H7 (cell line): ENCODE data around the gene KIF3B. TPM values are rescaled to one million over a fixed set of nuclear protein-coding genes. Genes with fewer than 3 reads are reported as not detected.
A peak's percentile ranks its signal among the peaks of the same experiment; 100 is the strongest.
"Not testable (repeated sequence)": the region's sequence is repeated elsewhere in the genome, so short reads cannot be mapped to it uniquely, and the experiment has no call there.

Experiments
- DNase-seq: peaks from one replicate; pipeline ENCODE4 v3.0.0; 2012
- H3K27me3 ChIP-seq: 2 replicates; pipeline ENCODE4 v1.6.0; 2011; ENCODE audit warnings: mild to moderate bottlenecking, low read length; ENCODE audit not compliant: control insufficient read depth, insufficient read depth
- H3K36me3 ChIP-seq: replicated peaks from 2 replicates; pipeline ENCODE4 v1.5.1; 2011; ENCODE audit warnings: low read length; ENCODE audit not compliant: control insufficient read depth, insufficient read depth
- H3K4me3 ChIP-seq: 2 replicates; pipeline ENCODE4 v1.5.1; 2011; ENCODE audit warnings: low read depth, mild to moderate bottlenecking, control low read depth, low read length, moderate library complexity; ENCODE audit not compliant: insufficient read depth
- total RNA-seq: library from RNA; depleted of rRNA; stranded (reverse); fragments of >200 nt; shearing (Covaris generic); gene quantifications from 2 replicates; pipeline ENCODE4 v1.2.3, GENCODE V29; 2014

KIF3B gene
- total RNA-seq, 1 experiment from 2014 or later = 9.5 TPM

DNA sequence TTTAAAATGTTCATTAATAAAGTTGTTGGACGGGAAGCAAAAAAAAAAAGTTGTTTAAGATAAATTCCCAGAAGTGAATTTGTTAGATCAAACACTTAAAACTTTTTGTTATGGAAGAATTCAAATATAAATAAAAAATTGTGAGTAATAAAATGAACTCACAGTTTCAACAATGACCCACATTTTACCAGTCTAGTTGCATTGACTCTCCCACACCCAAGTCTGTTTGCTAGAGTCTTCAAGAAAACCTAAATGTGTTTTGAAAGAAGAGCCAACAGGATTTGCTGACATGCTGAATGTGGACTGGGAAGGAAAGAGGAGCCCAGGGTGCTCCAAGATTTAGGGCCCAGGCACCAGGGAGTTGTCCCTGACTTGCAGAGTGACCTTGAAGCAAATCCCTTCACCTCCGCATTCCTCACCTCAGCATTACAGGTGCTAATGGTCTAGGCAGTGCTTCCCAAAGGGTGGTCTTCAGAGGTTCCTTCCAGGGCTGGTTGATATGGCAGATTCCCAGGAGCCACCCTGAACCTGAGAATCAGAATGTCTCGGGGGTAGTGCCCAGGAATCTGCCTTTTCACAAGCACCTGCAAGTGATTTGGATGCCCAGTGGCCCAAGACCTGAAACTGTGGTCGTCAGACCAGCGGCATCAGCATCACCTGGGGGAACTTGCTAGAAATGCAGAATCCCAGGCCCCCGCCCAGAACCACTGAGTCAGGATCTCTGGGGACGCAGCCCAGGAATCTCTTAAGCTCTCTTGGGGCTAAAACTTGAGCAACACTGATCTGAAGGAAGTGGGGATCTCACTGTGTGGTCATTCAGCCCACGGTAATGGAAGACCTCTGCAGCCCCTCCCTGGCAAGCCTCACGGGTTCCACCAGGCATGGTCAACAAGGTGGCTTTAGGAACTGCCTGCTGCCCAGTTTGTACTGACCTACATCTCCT lies 38.7 kb upstream of the KIF3B start:
- Histone ChIP-seq H3K27me3 (no peaks in the 10 kb centered on the region), H3K36me3 (peaks cover 8% of the 10 kb centered on the region), H3K4me3 (no peak overlapping the region)
- DNase-seq = peak; percentile 59

DNA sequence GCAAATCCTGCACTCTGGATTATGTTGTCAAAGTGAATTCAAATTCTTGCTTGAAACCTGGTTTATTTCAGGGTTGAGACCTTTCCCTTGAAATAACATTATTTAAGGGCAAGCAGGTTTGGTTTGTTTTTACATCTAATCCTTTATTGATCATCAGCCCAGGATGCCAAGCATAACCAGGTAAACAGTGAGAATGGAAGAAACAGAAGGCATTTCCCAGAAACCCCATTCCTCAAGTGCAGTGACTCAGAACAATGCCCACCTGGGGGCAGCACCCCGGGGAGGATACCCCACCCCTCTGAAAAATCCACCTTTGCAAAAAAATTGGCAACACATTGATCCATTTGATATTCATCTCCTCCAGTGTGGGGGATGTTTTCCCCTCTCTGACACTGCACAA lies 37.2 kb upstream of the KIF3B start:
- Histone ChIP-seq H3K36me3 (peaks cover under 1% of the 10 kb centered on the region), H3K27me3 (no peaks in the 10 kb centered on the region), H3K4me3 (no peak overlapping the region)
- peak; percentile 77 for DNase-seq

DNA sequence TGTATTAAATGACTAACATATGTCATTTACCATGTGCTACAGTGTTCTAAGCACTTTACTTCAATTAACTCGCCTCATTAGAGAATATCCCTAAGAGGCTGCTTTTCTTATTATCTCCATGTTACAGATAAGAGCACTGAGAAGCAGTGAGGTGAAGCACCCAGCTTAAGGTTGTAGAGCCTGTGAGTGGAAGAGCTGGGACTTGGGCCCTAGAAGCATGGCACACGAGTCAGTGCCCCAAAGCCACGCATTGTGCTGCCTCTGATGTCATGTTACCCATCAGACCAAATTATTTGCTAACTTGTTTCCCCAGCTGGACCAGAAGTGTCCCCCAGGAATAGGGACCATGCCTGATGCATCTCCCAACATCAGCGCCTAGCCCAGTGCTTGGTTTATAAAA lies 35.6 kb upstream of the KIF3B start:
- Histone ChIP-seq H3K4me3 (no peak overlapping the region), H3K36me3 (no peaks in the 10 kb centered on the region), H3K27me3 (no peaks in the 10 kb centered on the region)
- DNase-seq = no peak

DNA sequence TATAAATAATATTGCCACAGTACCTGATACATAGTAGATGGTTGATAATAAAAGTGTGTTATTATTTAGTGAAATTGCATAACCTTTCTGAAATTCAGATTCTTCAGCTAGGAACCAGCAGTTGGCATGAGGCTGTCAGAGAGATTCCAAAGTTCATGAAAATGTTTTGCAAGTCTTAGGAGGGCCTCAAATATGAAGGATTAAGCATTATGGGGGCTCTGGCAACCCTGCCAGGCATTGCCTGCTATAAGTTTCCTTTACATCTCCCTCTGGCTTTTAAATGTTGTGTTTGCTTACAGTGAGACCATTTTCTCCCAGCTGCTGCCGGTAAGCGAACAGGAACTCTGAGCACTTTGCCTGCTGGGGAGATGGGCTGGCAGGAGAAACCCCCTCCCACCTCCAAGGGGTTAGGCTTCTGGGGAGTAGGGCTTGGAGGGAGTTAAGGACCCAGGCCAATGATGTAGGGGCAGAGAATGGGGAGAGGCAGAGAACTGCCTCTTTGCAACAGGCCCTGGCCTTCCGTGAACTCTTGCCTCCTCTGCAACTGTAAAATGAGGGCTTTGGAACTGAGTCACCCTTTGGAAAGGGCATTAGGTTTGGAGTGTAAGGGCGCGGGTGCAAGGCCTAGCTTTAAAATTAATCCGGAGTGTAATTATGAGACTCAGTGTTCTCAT lies 33.2 kb upstream of the KIF3B start:
- H3K36me3 ChIP-seq = no peaks in the 10 kb centered on the region
- no peak overlapping the region for H3K4me3 ChIP-seq
- H3K27me3 ChIP-seq = no peaks in the 10 kb centered on the region
- DNase-seq = no peak

DNA sequence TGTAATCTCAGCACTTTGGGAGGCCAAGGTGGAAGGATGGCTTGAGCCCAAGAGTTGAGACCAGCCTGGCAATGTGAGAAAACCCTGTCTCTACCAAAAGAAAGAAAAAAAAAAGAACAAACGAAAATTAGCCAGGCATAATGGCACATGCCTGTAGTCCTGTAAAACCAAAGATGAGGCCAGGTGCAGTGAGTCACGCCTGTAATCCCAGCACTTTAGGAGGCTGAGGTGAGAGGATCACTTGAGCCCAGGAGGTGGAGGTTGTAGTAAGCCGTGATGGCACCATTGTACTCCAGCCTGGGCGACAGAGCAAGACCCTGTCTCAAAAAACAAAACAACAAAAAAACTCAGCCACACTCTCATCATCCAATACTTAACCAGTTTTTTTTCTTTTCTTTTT lies 32.5 kb upstream of the KIF3B start:
- no peak overlapping the region for H3K4me3 ChIP-seq
- no peaks in the 10 kb centered on the region for H3K27me3 ChIP-seq
- H3K36me3 ChIP-seq = no peaks in the 10 kb centered on the region
- DNase-seq = no peak

DNA sequence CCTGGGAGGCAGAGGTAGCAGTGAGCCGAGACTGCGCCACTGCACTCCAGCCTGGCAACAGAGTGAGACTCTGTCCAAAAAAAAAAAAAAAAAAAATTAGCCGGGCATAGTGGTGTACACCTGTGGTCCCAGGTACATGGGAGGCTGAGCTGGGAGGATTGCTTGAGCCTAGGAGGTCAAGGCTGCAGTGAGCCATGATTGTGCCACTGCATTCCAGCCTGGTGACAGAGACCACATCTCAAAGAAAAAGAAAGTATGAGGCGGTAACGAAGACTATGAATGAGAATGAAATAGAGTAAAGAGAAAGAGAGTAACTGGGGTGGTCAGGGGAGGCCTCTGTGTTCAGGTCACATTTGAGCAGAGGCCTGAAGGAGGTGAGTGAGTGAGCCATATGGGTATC lies 31.2 kb upstream of the KIF3B start:
- not testable (repeated sequence) for H3K4me3 ChIP-seq, H3K27me3 ChIP-seq, DNase-seq, H3K36me3 ChIP-seq

DNA sequence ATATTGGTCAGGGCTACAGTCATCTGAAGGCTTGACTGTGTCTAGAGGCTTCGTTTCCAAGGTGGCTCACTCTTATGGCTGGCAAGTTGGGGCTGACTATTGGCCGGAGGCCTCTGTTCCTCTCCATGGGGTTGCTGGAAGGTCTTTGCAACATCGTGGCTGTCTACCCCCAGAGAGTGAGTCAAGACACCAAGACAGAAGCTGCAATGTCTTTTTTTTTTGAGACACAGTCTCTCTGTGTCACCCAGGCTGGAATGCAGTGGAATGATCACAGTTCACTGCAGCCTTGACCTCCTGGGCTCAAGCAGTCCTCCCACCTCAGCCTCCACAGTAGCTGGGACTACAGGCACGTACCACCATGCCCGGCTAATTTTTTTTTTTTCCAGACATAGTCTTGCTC lies 29.4 kb upstream of the KIF3B start:
- H3K27me3 ChIP-seq = no peaks in the 10 kb centered on the region

DNA sequence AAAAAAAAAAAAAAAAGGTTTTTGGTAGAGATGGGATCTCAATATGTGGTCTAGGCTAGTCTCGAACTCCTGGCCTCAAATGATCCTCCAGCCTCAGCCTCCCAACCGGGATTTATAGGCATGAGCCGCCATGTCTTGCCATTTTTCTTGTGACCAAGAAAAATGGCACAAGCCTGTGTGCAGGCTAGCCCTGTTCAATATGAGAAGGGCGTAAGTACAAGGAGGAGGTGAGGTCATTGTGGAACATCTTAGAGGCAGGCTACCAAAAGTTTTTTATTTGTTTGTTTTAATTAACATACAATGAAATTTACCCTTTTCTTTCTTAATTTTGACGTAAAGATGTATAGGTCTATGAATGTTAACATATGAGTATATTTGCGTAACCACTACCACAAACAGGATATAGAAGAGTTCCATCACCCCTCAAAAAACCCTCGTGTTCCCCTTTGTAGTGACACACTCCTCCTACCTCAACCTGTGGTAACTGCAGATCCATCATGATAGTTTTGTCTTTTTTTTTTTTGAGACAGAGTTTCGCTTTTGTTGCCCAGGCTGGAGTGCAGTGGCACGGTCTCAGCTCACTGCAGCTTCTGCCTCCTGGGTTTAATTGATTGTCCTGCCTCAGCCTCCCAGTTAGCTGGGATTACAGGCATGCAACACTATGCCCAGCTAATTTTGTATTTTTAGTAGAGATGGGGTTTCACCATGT lies 28.3 kb upstream of the KIF3B start:
- no peaks in the 10 kb centered on the region for H3K36me3 ChIP-seq
- DNase-seq = no peak
- H3K4me3 ChIP-seq = no peak overlapping the region
- H3K27me3 ChIP-seq = no peaks in the 10 kb centered on the region

More for the DNA sequence above, 29.4 kb upstream of the KIF3B start:
- Histone ChIP-seq H3K4me3 (no peak overlapping the region), H3K36me3 (no peaks in the 10 kb centered on the region)
- no peak for DNase-seq

DNA sequence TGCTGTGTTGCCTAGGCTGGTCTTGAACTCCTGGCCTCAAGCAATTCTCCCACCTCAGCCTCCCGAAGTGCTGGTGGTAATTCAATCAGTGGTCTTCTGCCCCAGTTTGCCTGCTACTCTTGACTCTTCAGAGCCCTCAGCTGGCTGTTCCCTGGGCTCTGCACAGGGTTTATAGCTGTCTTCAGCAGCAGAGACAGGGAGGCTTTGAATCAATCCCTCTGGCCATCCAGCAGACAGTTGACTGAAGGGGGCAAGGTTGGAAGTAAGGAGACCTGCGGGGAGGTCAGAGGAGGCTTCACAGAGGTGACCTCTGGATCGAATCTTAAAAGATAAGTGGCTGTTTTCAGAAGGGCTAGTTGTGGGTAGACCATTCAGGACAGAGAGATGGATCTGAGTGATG lies 26.0 kb upstream of the KIF3B start:
- no peaks in the 10 kb centered on the region for H3K36me3 ChIP-seq
- DNase-seq = no peak
- H3K27me3 ChIP-seq = no peaks in the 10 kb centered on the region
- H3K4me3 ChIP-seq = no peak overlapping the region

DNA sequence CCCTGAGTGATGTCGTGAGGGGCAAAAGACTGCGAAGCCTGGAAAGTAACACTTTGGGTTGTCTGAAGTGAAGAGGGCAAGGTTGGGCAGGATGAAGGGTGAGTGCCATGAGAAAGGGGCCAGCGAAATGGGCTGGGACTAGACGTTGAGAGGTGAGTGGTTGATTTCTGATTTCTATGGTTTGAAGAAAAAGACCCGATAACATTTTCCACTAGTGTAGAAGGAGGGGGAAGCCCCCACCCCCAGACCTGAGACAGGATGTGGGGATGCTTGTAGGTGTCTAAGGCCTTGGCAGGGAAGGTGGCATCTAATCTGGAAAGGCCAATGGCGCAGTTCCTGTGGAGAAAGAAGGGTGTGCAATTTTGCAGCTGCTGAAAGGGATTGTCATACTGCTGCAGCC lies 25.3 kb upstream of the KIF3B start:
- Histone ChIP-seq H3K4me3 (no peak overlapping the region), H3K27me3 (no peaks in the 10 kb centered on the region), H3K36me3 (no peaks in the 10 kb centered on the region)
- no peak for DNase-seq

DNA sequence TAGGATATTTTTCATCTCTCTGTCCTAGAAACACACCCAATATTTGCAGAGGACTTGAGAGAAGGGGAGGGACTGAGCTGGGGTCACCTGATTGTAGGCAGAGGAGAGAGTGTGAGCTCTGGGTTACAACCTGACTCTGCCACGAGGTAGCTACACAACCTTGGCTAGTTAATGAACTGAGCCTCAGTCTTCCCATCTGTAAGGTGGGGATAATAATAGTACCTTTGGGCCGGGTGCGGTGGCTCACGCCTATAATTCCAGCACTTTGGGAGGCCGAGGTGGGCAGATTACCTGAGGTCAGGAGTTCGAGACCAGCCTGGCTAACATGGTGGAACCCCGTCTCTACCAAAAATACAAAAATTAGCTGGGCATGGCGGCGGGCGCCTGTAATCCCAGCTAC lies 16.5 kb upstream of the KIF3B start:
- H3K4me3 ChIP-seq, H3K36me3 ChIP-seq, DNase-seq, H3K27me3 ChIP-seq: not testable (repeated sequence)

DNA sequence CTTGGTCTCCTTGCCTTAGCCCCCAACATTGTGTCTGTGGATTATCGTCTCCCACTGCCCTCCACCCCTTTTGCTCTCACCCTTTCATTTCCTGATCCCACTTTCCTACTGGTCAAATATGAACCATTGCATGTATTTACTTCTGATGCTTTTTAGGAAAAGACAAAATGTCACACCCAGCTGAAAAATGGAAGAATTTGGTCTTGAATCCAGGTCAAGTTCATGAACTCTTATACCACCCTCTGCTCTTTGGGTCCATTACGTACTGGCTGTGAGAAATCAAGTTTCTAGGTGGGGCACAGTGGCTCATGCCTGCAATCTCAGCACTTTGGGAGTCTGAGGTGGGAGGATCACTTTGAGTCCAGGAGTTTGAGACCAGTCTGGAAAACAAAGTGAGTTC lies 15.8 kb upstream of the KIF3B start:
- H3K4me3 ChIP-seq = no peak overlapping the region
- no peaks in the 10 kb centered on the region for H3K27me3 ChIP-seq
- no peak for DNase-seq
- H3K36me3 ChIP-seq = no peaks in the 10 kb centered on the region

DNA sequence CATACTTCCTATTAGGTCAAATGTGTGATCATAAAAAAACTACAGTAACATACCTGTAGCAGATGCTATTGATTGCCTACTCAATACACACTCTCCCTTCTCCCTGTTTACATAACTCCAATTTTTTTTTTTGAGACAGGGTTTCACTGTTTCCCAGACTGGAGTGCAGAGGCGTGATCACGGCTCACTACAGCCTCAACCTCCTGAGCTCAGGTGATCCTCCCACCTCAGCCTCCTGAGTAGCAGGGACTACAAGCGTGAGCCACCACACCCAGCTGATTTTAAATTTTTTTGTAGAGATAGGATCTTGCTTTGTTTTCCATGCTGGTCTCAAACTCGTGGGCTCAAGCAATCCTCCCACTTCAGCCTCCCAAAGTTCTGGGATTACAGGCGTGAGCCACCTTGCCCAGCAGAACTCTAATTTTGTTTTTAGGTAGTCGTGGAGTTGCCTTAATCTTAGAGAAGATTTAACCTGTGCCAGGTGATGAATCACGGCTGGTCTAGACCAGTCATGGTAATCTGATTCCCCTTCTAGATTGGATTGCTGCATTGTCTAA lies 14.0 kb upstream of the KIF3B start:
- DNase-seq = no peak
- no peaks in the 10 kb centered on the region for H3K36me3 ChIP-seq
- no peaks in the 10 kb centered on the region for H3K27me3 ChIP-seq
- H3K4me3 ChIP-seq = no peak overlapping the region

DNA sequence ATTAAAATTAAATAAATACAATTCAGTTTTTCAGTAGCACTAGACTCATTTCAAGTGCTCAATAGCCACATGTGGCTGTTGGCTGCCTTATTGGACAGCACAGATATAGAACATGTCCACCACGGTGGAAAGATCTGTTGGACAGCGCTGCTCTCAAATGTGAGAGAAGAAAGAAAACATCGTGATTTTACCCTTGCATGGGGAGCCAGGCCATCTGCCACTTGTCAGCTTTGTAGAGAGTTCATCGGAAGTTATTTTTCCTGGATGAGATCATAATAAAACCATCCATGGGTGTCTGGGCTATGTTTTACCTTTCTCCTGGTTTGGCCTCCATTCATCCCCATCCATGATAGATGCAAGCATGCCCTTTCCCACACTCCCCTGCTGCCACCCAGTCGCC lies 5.8 kb upstream of the KIF3B start:
- no peaks in the 10 kb centered on the region for H3K36me3 ChIP-seq
- H3K4me3 ChIP-seq = no peak overlapping the region
- no peak for DNase-seq
- no peaks in the 10 kb centered on the region for H3K27me3 ChIP-seq
